ENCODE results near the gene OCEL1.
A peak's percentile ranks its signal among the peaks of the same experiment; 100 is the strongest.
"Not testable (repeated sequence)": the region's sequence is repeated elsewhere in the genome, so short reads cannot be mapped to it uniquely, and the experiment has no call there.

OCEL1 gene

GRCh38 chr19:17185590-17185989 lies 40.4 kb upstream of the OCEL1 start:
- ChIA-PET POLR2A (ENCODE audit: low non-redundant PET) (interaction anchor here (0.7 kb wide), 2 partner anchors 109 to 123 kb away, joined by 3 read pairs; no protein-coding TSS in a partner anchor), CTCF (no interaction called here)
- DNase-seq (ENCODE audit: low spot score) = no peak
- no peak for TF ChIP-seq CTCF (conservative IDR thresholded peaks at IDR 0.05; ENCODE audit: low read depth)
- H3K27ac ChIP-seq = peak overlapping the region; percentile 5; the same call in 1 of the 2 replicates

GRCh38 chr19:17191736-17192135 lies 34.3 kb upstream of the OCEL1 start:
- CTCF ChIA-PET; POLR2A ChIA-PET (ENCODE audit: low non-redundant PET); H3K27ac ChIP-seq; DNase-seq (ENCODE audit: low spot score): not testable (repeated sequence)

GRCh38 chr19:17192751-17193150 lies 33.3 kb upstream of the OCEL1 start:
- H3K27ac ChIP-seq = no peak overlapping the region
- ChIA-PET CTCF (no interaction called here), POLR2A (ENCODE audit: low non-redundant PET) (no interaction called here)
- DNase-seq (ENCODE audit: low spot score) = no peak
- no peak for TF ChIP-seq CTCF (conservative IDR thresholded peaks at IDR 0.05; ENCODE audit: low read depth)

GRCh38 chr19:17194608-17195007 lies 31.4 kb upstream of the OCEL1 start:
- no peak for TF ChIP-seq CTCF (conservative IDR thresholded peaks at IDR 0.05; ENCODE audit: low read depth)
- no peak for DNase-seq (ENCODE audit: low spot score)
- ChIA-PET POLR2A (ENCODE audit: low non-redundant PET) (no interaction called here), CTCF (interaction anchor here (0.6 kb wide), 1 partner anchor 129 kb away, joined by 3 read pairs; no protein-coding TSS in a partner anchor)
- H3K27ac ChIP-seq = no peak overlapping the region

GRCh38 chr19:17195106-17195505 lies 30.9 kb upstream of the OCEL1 start:
- ChIA-PET CTCF (no interaction called here), POLR2A (ENCODE audit: low non-redundant PET) (no interaction called here)
- no peak for TF ChIP-seq CTCF (conservative IDR thresholded peaks at IDR 0.05; ENCODE audit: low read depth)
- DNase-seq (ENCODE audit: low spot score) = no peak
- H3K27ac ChIP-seq = no peak overlapping the region

- no peak for DNase-seq (ENCODE audit: low spot score)
- ChIA-PET CTCF (interaction anchor here (0.6 kb wide), 1 partner anchor 97 kb away, joined by 3 read pairs; no protein-coding TSS in a partner anchor), POLR2A (ENCODE audit: low non-redundant PET) (no interaction called here)
- H3K27ac ChIP-seq = no peak overlapping the region
- no peak for TF ChIP-seq CTCF (conservative IDR thresholded peaks at IDR 0.05; ENCODE audit: low read depth)
These were observed 29.4 kb upstream of the OCEL1 start for GRCh38 chr19:17196610-17197009.

GRCh38 chr19:17197666-17198065 lies 28.4 kb upstream of the OCEL1 start:
- H3K27ac ChIP-seq = no peak overlapping the region
- CTCF ChIA-PET = no interaction called here
- POLR2A ChIA-PET (ENCODE audit: low non-redundant PET) = no interaction called here
- DNase-seq (ENCODE audit: low spot score) = no peak
- no peak for TF ChIP-seq CTCF (conservative IDR thresholded peaks at IDR 0.05; ENCODE audit: low read depth)
